Psoas muscle (tissue), 8 donors: ENCODE results near the gene STAC3. TPM values are rescaled to one million over a fixed set of nuclear protein-coding genes. Genes with fewer than 3 reads are reported as not detected.

Experiments
- ATAC-seq, 4 donors: fragments of 200-7000 bp; cut with Tn5 transposase; one replicate each; pipeline ENCODE4 v1.9.1; 2020; ENCODE audit warnings: moderate library complexity in 3 of 4, mild to moderate bottlenecking in 2 of 4
- DNase-seq, 2 donors: peaks; one replicate each; pipeline ENCODE4 v3.0.0-alpha.2; 2020
- H3K27ac ChIP-seq: fragments of 200-600 bp; one replicate; pipeline ENCODE4 v1.8.0; 2022
- H3K27me3 ChIP-seq, 3 donors: fragments of 200-600 bp in 1 of 3; one replicate each; pipeline versions ENCODE4 v1.6.1 to v1.8.0; 2013 to 2022; ENCODE audit warnings: low read length in 2 of 3, mild to moderate bottlenecking in 2 of 3, moderate library complexity in 1 of 3; ENCODE audit not compliant: insufficient read depth in 3 of 3
- H3K36me3 ChIP-seq, 2 donors: fragments of 200-600 bp in 1 of 2; one replicate each; pipeline versions ENCODE4 v1.6.1 to v1.8.0; 2013 to 2022; ENCODE audit warnings: low read depth in 1 of 2, mild to moderate bottlenecking in 1 of 2, moderate library complexity in 1 of 2; ENCODE audit not compliant: insufficient read depth in 1 of 2
- H3K4me1 ChIP-seq: fragments of 200-600 bp; one replicate; pipeline ENCODE4 v1.8.0; 2022
- H3K4me3 ChIP-seq: fragments of 200-600 bp; one replicate; pipeline ENCODE4 v1.8.0; 2022; ENCODE audit warnings: mild to moderate bottlenecking
- H3K9me3 ChIP-seq: fragments of 200-600 bp; one replicate; pipeline ENCODE4 v1.8.0; 2022
- WGBS, 3 donors: extraction: QIAGEN DNeasy Blood & Tissue Kit; methylation state at CpG; one replicate each; pipeline versions ENCODE4 v1.1.6 to v1.1.7; 2013; 5-methylcytosine and 5-hydroxymethylcytosine counted together
- intact Hi-C, 2 donors: fragments of 100-400 bp; cut with DNase I; formaldehyde crosslinking; loops; one replicate each; pipeline versions ENCODE4 v1.11.0 to v1.14.2; 2022
- polyA plus RNA-seq, 3 donors: library from polyadenylated mRNA; stranded (reverse); fragments of 200-250 nt; gene quantifications; one replicate each; pipeline ENCODE4 v1.2.3, GENCODE V29; 2013
- total RNA-seq, 4 donors: library from RNA; stranded (reverse); fragmentation: NEBNext Ultra II Directional in 2 of 4; extraction: Animal tissue kit (Norgen Biotek cat#: 25700) in 2 of 4; gene quantifications; one replicate each; pipeline versions ENCODE4 v1.2.1 to v1.2.4, GENCODE V29; 2021 to 2023
- TF ChIP-seq, protein P1 (sequence below): fragments of 200-600 bp; IDR thresholded peaks from one replicate; pipeline ENCODE4 v1.8.0; 2022; ENCODE audit warnings: antibody characterized with exemption
- donor health status: healthy with polysubstance abuse.
- donor health status: DM: no; HTN: no; CAD: no; lungs with moderate emphysema.
- donor health status: Bipolar disorder and iron deficiency.
- donor health status: healthy.
- donor health status: DM: yes; HTN: yes; CAD: no.
- donor health status: DM: no; HTN: no; CAD: no.
- donor health status: DM: no; HTN: no; CAD: no.
- donor health status: DM: yes; HTN: yes; CAD: no.

The STAC3 gene
- total and polyA plus RNA-seq, 7 donors = 98.2 to 1,676 (median 868) TPM

DNA sequence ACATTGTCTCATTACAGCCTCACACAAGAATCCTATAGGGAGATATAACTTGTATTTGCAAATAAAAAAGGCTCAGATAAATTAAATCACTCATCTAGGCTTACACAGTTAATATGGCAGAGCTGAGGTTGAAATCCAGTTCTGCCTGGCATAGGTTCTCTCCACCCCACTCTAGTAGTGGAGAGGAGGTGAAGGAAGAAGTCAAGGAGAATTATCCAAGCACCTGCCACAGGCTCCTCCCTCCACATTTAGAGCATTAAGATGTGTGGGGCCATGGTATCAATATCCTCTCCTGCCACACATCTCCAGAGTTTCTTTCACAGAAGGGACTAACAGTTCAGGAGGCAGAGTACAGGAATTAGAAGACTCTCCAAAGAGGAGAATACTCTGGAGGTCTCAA lies 22.5 kb upstream of the STAC3 start:
- Histone ChIP-seq H3K27me3 (no peaks in the 10 kb centered on the region), H3K9me3 (no peaks in the 10 kb centered on the region), H3K4me3 (no peak overlapping the region), H3K4me1 (peaks cover 19% of the 10 kb centered on the region), H3K36me3 (peaks cover 0 to 47% of the 10 kb centered on the region in 2 donors), H3K27ac (no peak overlapping the region)
- DNase-seq (no peak), ATAC-seq (no peak)
- intact Hi-C loops = no loop called here
- TF ChIP-seq, protein P1, sequence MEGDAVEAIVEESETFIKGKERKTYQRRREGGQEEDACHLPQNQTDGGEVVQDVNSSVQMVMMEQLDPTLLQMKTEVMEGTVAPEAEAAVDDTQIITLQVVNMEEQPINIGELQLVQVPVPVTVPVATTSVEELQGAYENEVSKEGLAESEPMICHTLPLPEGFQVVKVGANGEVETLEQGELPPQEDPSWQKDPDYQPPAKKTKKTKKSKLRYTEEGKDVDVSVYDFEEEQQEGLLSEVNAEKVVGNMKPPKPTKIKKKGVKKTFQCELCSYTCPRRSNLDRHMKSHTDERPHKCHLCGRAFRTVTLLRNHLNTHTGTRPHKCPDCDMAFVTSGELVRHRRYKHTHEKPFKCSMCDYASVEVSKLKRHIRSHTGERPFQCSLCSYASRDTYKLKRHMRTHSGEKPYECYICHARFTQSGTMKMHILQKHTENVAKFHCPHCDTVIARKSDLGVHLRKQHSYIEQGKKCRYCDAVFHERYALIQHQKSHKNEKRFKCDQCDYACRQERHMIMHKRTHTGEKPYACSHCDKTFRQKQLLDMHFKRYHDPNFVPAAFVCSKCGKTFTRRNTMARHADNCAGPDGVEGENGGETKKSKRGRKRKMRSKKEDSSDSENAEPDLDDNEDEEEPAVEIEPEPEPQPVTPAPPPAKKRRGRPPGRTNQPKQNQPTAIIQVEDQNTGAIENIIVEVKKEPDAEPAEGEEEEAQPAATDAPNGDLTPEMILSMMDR = no peak

DNA sequence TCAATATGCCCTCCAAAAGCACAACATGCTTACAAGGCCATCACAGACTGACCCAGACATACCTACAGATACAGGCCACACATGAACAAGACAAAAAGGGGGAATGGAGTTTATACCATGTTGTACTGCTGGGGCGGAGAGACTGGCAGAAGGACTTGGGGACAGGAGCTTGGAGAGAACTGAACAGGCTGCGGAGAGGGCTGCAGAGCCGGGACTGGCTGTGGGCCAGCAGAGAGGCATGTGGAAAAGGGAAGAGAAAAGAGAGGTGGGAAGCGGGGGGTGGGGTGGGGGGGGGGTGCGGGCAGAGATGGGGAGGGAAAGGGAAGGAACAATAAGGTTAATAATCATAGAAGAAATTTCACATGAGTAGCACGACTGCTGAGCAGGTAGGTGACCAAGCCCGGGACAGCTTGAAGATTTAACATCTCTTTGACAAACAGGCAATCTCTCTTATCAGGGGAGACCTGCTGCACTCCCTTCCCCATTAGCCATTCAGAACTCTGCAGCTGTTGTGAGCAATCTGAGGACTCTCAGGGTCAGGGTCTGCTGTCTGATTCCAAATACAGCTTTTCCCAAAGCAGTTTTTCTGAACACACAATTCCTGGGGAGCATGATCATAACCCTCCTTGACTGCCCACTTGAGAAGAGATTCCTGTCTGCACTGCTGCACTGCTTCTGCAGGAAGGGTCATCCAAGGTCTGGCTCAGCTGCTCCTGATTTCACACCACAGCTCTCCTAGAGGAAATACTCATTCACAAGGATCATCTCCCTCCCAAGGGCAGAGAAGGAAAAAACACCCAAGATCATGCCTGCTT lies 21.6 kb upstream of the STAC3 start:
- WGBS, 3 donors = 25 to 28% (median 26%) methylated on average over 6 to 7 of the region's 7 CpGs
- TF ChIP-seq, protein P1 = no peak
- H3K4me3 ChIP-seq = no peak overlapping the region
- intact Hi-C loops = no loop called here
- H3K36me3 ChIP-seq = peaks cover 0 to 46% of the 10 kb centered on the region in 2 donors
- no peak for DNase-seq
- no peaks in the 10 kb centered on the region for H3K9me3 ChIP-seq
- no peak overlapping the region for H3K27ac ChIP-seq
- peaks cover 19% of the 10 kb centered on the region for H3K4me1 ChIP-seq
- no peaks in the 10 kb centered on the region for H3K27me3 ChIP-seq
- peak; percentile 68 to 90 (median 80) for ATAC-seq

DNA sequence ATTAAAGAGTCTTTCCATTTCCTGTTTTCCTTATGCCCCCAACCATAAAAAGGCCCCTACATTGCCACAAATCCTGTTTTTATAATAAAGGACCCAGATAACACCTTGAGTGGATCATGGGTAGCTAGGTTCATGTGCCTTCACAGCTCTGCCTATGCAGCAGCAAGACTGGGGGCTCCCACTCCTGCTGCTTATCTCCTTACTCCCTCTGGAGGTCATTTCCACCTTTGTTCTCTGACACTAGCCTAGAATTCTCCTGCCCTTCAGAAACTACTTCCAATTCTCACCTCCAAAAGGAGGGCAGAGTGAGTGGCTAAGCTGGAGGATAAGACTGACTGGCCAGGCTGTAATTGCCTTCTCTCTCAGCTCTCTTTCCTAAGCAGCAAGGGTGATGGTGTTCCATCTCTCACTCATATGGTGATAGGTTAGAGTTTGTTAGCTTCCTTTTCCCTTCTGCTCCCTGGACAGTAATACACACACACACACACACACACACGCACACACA lies 20.0 kb upstream of the STAC3 start:
- Histone ChIP-seq H3K4me3 (no peak overlapping the region), H3K27me3 (no peaks in the 10 kb centered on the region), H3K27ac (no peak overlapping the region), H3K36me3 (peaks cover 0 to 57% of the 10 kb centered on the region in 2 donors), H3K4me1 (peaks cover 19% of the 10 kb centered on the region), H3K9me3 (no peaks in the 10 kb centered on the region)
- WGBS, 3 donors = 81 to 88% (median 83%) methylated on average over 1 of the region's 1 CpG
- TF ChIP-seq, protein P1 = peak; percentile 23
- intact Hi-C loops = no loop called here
- DNase-seq = no peak
- ATAC-seq = peak in 3 of 4 donors; percentile 41 to 44 (median 43)

DNA sequence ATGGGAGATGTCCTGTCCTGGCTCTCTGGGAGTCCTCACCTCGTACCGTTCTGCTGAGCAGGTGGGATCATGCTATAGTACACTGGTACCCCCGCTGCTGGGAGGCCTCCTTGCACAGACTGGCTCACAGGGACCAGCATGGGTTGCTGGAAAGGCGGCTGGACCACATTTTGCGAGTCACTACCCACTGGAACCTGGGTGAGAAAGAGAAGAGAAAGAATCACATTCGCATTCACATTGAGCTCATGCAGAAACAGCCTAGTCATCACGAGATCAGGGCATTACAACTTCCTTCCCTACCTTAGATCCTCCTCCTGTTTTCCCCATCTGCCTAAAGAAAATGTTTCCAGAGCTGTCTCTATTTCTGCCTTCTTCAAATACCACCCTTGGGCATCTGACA lies 17.3 kb upstream of the STAC3 start:
- 82 to 88% (median 87%) methylated on average over 7 of the region's 7 CpGs for whole genome bisulfite sequencing, 3 donors
- no peak for DNase-seq
- intact Hi-C loops = no loop called here
- TF ChIP-seq, protein P1 = no peak
- no peaks in the 10 kb centered on the region for H3K9me3 ChIP-seq
- peaks cover 0 to 45% of the 10 kb centered on the region in 2 donors for H3K36me3 ChIP-seq
- no peak for ATAC-seq
- H3K27ac ChIP-seq = no peak overlapping the region
- no peak overlapping the region for H3K4me3 ChIP-seq
- peaks cover 35% of the 10 kb centered on the region for H3K4me1 ChIP-seq
- no peaks in the 10 kb centered on the region for H3K27me3 ChIP-seq
